Astrocyte of the cerebellum (primary cell): ENCODE measurements around the gene OBSCN.

Experiments
- DNase-seq: peaks from one replicate; pipeline ENCODE4 v3.0.0-alpha.2; 2011; ENCODE audit warnings: low read depth
- H3K4me3 ChIP-seq: 2 replicates; pipeline ENCODE4 v1.5.1; 2011; ENCODE audit warnings: mild to moderate bottlenecking, low read depth, low read length, moderate library complexity
- in situ Hi-C: cut with HindIII; loops from 2 replicates; pipeline ENCODE4 v1.10.0; 2017; ENCODE audit warnings: low sequenced_read_pairs
- TF ChIP-seq, protein P1 (sequence below): IDR thresholded peaks from 2 replicates; pipeline ENCODE4 v1.5.1; 2012; ENCODE audit warnings: low read length, low read depth, moderate library complexity, mild to moderate bottlenecking; ENCODE audit errors: missing control alignments

Gene OBSCN

GRCh38 chr1:228323401-228323800, 115.6 kb downstream of the OBSCN start:
- TF ChIP-seq, protein P1, sequence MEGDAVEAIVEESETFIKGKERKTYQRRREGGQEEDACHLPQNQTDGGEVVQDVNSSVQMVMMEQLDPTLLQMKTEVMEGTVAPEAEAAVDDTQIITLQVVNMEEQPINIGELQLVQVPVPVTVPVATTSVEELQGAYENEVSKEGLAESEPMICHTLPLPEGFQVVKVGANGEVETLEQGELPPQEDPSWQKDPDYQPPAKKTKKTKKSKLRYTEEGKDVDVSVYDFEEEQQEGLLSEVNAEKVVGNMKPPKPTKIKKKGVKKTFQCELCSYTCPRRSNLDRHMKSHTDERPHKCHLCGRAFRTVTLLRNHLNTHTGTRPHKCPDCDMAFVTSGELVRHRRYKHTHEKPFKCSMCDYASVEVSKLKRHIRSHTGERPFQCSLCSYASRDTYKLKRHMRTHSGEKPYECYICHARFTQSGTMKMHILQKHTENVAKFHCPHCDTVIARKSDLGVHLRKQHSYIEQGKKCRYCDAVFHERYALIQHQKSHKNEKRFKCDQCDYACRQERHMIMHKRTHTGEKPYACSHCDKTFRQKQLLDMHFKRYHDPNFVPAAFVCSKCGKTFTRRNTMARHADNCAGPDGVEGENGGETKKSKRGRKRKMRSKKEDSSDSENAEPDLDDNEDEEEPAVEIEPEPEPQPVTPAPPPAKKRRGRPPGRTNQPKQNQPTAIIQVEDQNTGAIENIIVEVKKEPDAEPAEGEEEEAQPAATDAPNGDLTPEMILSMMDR: no peak
- no peak overlapping the region for H3K4me3 ChIP-seq
- in situ Hi-C loops: no loop called here
- DNase-seq: no peak

DNA sequence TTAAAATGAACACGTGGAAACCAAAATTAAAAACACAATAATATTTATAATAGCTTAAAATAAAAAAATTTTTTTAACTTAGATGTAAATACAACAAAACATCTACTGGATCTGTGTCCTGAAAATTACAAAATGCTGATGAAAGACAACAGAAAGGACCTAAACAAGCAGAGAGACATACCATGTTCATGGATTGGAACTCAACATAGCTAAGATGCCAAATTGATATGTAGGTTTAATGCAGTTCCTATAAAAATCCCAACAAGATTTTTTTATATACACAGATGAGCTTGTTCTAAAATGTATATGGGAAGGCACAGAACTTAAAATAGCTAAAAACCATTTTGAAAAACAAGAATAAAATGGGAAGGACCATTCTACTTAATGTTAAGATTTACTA, 117.4 kb downstream of the OBSCN start:
- TF ChIP-seq, protein P1: no peak
- H3K4me3 ChIP-seq: no peak overlapping the region
- in situ Hi-C loops: no loop called here
- no peak for DNase-seq

DNA sequence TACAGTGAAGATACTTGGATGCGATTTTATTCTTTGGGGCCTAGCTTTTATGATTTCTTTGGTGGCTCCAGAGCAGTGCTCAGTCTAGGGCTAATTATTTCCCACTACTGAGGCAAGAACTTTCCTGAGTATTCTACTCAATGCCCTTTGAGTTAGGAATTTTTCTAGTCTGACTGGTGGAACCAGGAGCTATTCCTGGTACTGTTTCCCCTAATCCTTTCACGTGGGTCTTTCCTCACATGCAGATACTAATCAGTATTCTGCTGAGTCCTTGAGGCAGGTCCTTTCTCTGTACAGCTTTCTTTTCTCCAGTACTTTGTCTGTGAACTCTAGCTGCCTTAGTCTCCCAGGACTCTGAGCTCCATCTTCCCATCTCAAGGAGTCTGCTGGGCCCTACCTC, 122.0 kb downstream of the OBSCN start:
- no peak for DNase-seq
- in situ Hi-C loops: no loop called here
- TF ChIP-seq, protein P1: no peak
- H3K4me3 ChIP-seq: no peak overlapping the region

DNA sequence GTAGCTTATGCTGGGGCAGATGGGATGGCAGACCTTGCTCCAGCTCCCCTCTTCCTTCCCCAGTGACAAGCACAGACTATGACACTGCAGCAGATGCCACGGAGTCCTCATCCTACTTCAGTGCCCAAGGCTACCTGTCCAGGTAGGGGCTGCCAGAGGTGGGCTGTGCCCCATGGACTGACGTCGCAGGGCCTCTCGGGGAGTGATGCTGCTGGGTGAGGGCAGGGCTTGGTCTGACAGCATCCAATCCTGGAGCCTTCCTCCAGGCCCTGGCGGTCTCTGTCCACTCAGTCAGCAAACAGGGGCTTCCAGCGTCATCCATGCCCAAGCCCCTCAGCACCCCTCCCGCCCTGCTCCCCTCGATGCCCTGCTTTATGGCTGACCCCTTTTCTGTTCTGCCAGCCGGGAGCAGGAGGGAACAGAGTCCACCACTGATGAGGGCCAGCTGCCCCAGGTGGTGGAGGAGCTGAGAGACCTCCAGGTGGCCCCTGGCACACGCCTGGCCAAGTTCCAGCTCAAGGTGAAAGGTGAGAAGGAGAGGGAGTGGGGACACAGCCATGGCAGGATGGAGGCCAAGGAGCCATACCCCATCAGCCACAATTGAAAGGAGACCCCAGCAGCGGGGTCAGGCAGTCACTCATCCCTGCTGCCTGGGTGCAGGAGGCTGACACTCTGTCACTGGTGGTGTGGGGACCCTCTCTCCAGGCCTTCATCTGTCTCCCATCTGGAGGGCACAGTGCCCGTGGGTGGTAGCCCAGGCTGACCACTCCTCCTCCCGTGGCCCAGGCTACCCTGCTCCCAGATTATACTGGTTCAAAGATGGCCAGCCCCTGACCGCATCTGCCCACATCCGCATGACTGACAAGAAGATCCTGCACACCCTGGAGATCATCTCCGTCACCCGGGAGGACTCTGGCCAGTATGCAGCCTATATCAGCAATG, 125.2 kb downstream of the OBSCN start:
- in situ Hi-C loops: no loop called here
- H3K4me3 ChIP-seq: no peak overlapping the region
- no peak for DNase-seq
- TF ChIP-seq, protein P1: no peak

- no peak for DNase-seq
- TF ChIP-seq, protein P1: no peak
- in situ Hi-C loops: no loop called here
- no peak overlapping the region for H3K4me3 ChIP-seq
These were observed 125.9 kb downstream of the OBSCN start for GRCh38 chr1:228333739-228334115.

- DNase-seq: no peak
- in situ Hi-C loops: no loop called here
- TF ChIP-seq, protein P1: no peak
- no peak overlapping the region for H3K4me3 ChIP-seq
These were observed 126.5 kb downstream of the OBSCN start for GRCh38 chr1:228334226-228334935.
